Astrocyte (in vitro differentiated cells and primary cell): ENCODE measurements around the gene UQCR10.

Experiments
- EZH2 ChIP-seq: IDR thresholded peaks from 2 replicates; pipeline ENCODE4 v1.6.1; 2012; ENCODE audit warnings: mild to moderate bottlenecking, low read length, inconsistent platforms; ENCODE audit not compliant: insufficient read depth
- TF ChIP-seq, protein P1 (sequence below): IDR thresholded peaks from 2 replicates; pipeline ENCODE4 v1.5.1; 2011; ENCODE audit warnings: low read depth, mild to moderate bottlenecking, inconsistent platforms, low read length, moderate library complexity; ENCODE audit not compliant: insufficient read depth

DNA sequence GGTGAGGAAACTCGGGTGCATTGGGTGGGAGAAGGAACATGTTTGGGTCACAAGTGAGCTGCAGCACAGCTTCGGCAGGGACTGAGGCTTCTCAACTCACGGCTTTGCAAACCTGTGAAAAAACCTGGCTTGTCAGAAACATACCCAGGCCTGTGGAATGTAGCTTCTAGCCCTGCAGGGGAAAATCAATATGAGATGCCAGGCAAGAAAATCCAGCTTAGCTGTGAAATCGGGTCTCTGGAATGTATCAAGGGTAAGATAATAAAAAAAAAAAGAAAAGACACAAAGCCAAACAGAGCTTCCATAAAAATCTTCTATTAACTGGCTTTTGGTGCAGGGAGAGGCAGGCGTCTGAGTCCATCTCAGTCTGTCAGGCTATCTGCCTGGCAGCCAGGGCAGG lies 28.5 kb downstream of the UQCR10 start:
- TF ChIP-seq, protein P1, sequence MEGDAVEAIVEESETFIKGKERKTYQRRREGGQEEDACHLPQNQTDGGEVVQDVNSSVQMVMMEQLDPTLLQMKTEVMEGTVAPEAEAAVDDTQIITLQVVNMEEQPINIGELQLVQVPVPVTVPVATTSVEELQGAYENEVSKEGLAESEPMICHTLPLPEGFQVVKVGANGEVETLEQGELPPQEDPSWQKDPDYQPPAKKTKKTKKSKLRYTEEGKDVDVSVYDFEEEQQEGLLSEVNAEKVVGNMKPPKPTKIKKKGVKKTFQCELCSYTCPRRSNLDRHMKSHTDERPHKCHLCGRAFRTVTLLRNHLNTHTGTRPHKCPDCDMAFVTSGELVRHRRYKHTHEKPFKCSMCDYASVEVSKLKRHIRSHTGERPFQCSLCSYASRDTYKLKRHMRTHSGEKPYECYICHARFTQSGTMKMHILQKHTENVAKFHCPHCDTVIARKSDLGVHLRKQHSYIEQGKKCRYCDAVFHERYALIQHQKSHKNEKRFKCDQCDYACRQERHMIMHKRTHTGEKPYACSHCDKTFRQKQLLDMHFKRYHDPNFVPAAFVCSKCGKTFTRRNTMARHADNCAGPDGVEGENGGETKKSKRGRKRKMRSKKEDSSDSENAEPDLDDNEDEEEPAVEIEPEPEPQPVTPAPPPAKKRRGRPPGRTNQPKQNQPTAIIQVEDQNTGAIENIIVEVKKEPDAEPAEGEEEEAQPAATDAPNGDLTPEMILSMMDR: no peak
- no peak for TF ChIP-seq EZH2
